ENCODE measurements around the gene PARP16.
A peak's percentile ranks its signal among the peaks of the same experiment; 100 is the strongest.

PARP16 gene

GRCh38 chr15:65286704-65287519, at the start of gene PARP16:
Gene PARP16 (minus strand): TSS chr15:65286883. CDS start chr15:65286426, 457 bp downstream.
- DNase-seq (ENCODE audit: low spot score), result peak; percentile 76

GRCh38 chr15:65335278-65336055, 48.8 kb upstream of the PARP16 start:
- DNase-seq (ENCODE audit: low spot score), result no peak

GRCh38 chr15:65334586-65335231, 48.0 kb upstream of the PARP16 start:
- no peak for DNase-seq (ENCODE audit: low spot score)

GRCh38 chr15:65333856-65334255, 47.2 kb upstream of the PARP16 start:
- DNase-seq (ENCODE audit: low spot score), result no peak

GRCh38 chr15:65333148-65333820, 46.6 kb upstream of the PARP16 start:
- DNase-seq (ENCODE audit: low spot score), result no peak

- no peak for DNase-seq (ENCODE audit: low spot score)
Measured at GRCh38 chr15:65332391-65333147, 45.9 kb upstream of the PARP16 start.

GRCh38 chr15:65331811-65332210, 45.1 kb upstream of the PARP16 start:
- no peak for DNase-seq (ENCODE audit: low spot score)

- DNase-seq (ENCODE audit: low spot score), result no peak
Measured at GRCh38 chr15:65330934-65331645, 44.4 kb upstream of the PARP16 start.

GRCh38 chr15:65329984-65330735, 43.5 kb upstream of the PARP16 start:
- no peak for DNase-seq (ENCODE audit: low spot score)

GRCh38 chr15:65329288-65329983, 42.8 kb upstream of the PARP16 start:
- no peak for DNase-seq (ENCODE audit: low spot score)

GRCh38 chr15:65328506-65329287, 42.0 kb upstream of the PARP16 start:
- DNase-seq (ENCODE audit: low spot score), result no peak

- no peak for DNase-seq (ENCODE audit: low spot score)
Measured at GRCh38 chr15:65327651-65328393, 41.1 kb upstream of the PARP16 start.

- no peak for DNase-seq (ENCODE audit: low spot score)
Measured at GRCh38 chr15:65326818-65327217, 40.1 kb upstream of the PARP16 start.

GRCh38 chr15:65326117-65326526, 39.4 kb upstream of the PARP16 start:
- DNase-seq (ENCODE audit: low spot score), result peak; percentile 63

- no peak for DNase-seq (ENCODE audit: low spot score)
Measured at GRCh38 chr15:65323071-65323511, 36.4 kb upstream of the PARP16 start.

GRCh38 chr15:65318870-65319356, 32.2 kb upstream of the PARP16 start:
- DNase-seq (ENCODE audit: low spot score), result peak; percentile 81

- DNase-seq (ENCODE audit: low spot score), result no peak
Measured at GRCh38 chr15:65312400-65312916, 25.8 kb upstream of the PARP16 start.
